Daoy (cell line): ENCODE results near the gene FRMPD2. TPM values are rescaled to one million over a fixed set of nuclear protein-coding genes. Genes with fewer than 3 reads are reported as not detected.
A peak's percentile ranks its signal among the peaks of the same experiment; 100 is the strongest.
"Not testable (repeated sequence)": the region's sequence is repeated elsewhere in the genome, so short reads cannot be mapped to it uniquely, and the experiment has no call there.

Experiments
- DNase-seq: peaks from one replicate; pipeline ENCODE4 v3.0.0-alpha.2; 2015; ENCODE audit warnings: low read depth
- total RNA-seq: library from RNA; depleted of rRNA; stranded (reverse); fragments of >200 nt; shearing (Covaris generic); gene quantifications from 2 replicates; pipeline ENCODE4 v1.2.3, GENCODE V29; 2014

The FRMPD2 gene
- total RNA-seq, 1 experiment from 2014 or later = not detected

GRCh38 chr10:48290286-48290685 lies 15.8 kb upstream of the FRMPD2 start:
- no peak for DNase-seq

GRCh38 chr10:48289501-48290238 lies 15.2 kb upstream of the FRMPD2 start:
- peak; percentile 49 for DNase-seq

- DNase-seq = peak; percentile 9
Observed at GRCh38 chr10:48288661-48289060, 14.2 kb upstream of the FRMPD2 start.

GRCh38 chr10:48287417-48288391 lies 13.2 kb upstream of the FRMPD2 start:
- no peak for DNase-seq

- DNase-seq = no peak
Observed at GRCh38 chr10:48286356-48286755, 11.9 kb upstream of the FRMPD2 start.

GRCh38 chr10:48285710-48286109 lies 11.2 kb upstream of the FRMPD2 start:
- no peak for DNase-seq

GRCh38 chr10:48284811-48285210 lies 10.3 kb upstream of the FRMPD2 start:
- no peak for DNase-seq

GRCh38 chr10:48284002-48284546 lies 9.6 kb upstream of the FRMPD2 start:
- no peak for DNase-seq

GRCh38 chr10:48282829-48283228 lies 8.3 kb upstream of the FRMPD2 start:
- no peak for DNase-seq

- not testable (repeated sequence) for DNase-seq
Observed at GRCh38 chr10:48281697-48282096, 7.2 kb upstream of the FRMPD2 start.

- no peak for DNase-seq
Observed at GRCh38 chr10:48279081-48279751, 4.7 kb upstream of the FRMPD2 start.

- DNase-seq = no peak
Observed at GRCh38 chr10:48277093-48277492, 2.6 kb upstream of the FRMPD2 start.

GRCh38 chr10:48273741-48274140 lies 755 bp downstream of the FRMPD2 start:
- DNase-seq = no peak

- no peak for DNase-seq
Observed at GRCh38 chr10:48272682-48273081, 1.8 kb downstream of the FRMPD2 start.

GRCh38 chr10:48271047-48271730 lies 3.3 kb downstream of the FRMPD2 start:
- DNase-seq = no peak

GRCh38 chr10:48266528-48266927 lies 8.0 kb downstream of the FRMPD2 start:
- DNase-seq = no peak

GRCh38 chr10:48258105-48258504 lies 16.4 kb downstream of the FRMPD2 start:
- no peak for DNase-seq

- no peak for DNase-seq
Observed at GRCh38 chr10:48257407-48257961, 17.0 kb downstream of the FRMPD2 start.

GRCh38 chr10:48255722-48256121 lies 18.8 kb downstream of the FRMPD2 start:
- DNase-seq = no peak

GRCh38 chr10:48254750-48255512 lies 19.6 kb downstream of the FRMPD2 start:
- no peak for DNase-seq
